ENCODE results near the gene DGKD.

DNA sequence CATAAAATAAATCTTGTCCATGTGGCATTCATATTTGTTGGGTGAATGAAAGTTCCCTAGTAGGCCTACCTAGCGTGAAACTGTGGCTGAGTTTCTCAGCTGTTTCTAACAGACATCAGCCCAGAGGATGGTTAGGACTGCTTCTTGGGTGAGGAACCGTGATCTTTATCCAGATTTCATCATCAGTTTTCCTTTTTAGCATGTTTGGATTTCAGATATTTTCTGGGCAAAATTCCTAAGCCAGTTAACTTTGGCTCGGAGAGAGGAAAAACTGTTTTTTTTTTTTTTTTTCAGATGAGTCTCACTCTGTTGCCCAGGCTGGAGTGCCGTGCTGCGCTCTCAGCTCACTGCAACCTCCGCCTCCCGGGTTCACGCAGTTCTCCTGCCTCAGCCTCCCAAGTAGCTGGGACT, 53.5 kb downstream of the DGKD start:
- TF ChIP-seq, protein P1, sequence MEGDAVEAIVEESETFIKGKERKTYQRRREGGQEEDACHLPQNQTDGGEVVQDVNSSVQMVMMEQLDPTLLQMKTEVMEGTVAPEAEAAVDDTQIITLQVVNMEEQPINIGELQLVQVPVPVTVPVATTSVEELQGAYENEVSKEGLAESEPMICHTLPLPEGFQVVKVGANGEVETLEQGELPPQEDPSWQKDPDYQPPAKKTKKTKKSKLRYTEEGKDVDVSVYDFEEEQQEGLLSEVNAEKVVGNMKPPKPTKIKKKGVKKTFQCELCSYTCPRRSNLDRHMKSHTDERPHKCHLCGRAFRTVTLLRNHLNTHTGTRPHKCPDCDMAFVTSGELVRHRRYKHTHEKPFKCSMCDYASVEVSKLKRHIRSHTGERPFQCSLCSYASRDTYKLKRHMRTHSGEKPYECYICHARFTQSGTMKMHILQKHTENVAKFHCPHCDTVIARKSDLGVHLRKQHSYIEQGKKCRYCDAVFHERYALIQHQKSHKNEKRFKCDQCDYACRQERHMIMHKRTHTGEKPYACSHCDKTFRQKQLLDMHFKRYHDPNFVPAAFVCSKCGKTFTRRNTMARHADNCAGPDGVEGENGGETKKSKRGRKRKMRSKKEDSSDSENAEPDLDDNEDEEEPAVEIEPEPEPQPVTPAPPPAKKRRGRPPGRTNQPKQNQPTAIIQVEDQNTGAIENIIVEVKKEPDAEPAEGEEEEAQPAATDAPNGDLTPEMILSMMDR (IDR thresholded peaks at IDR 0.05) = no peak
- TF ChIP-seq POLR2A (IDR thresholded peaks at IDR 0.05) (no peak), POLR2AphosphoS5 (IDR thresholded peaks at IDR 0.05) (no peak), EP300 (IDR thresholded peaks at IDR 0.05) (no peak)

Measured in suprapubic skin (tissue), 4 donors.